ENCODE data around the gene TBC1D8. TPM values are rescaled to one million over a fixed set of nuclear protein-coding genes. Genes with fewer than 3 reads are reported as not detected.
A peak's percentile ranks its signal among the peaks of the same experiment; 100 is the strongest.

Gene TBC1D8
- total and polyA plus RNA-seq, 2 of the 13 experiments (the other 11 are each of a cell fraction or from before 2014, with no cell fraction given) = 45.1 to 95.4 TPM

- 0 out of 2 replicates have a peak, but pooled peaks have one; percentile 49 for TF ChIP-seq KDM2A (CRISPR knock-in tag; IDR thresholded peaks at IDR 0.05; ENCODE audit: borderline replicate concordance, low read depth)
- TF ChIP-seq ZNF572 (CRISPR knock-in tag; IDR thresholded peaks at IDR 0.05) = no peak
- no peak for TF ChIP-seq ZNF724P (CRISPR knock-in tag; IDR thresholded peaks at IDR 0.05; ENCODE audit: borderline replicate concordance)
- no peak for TF ChIP-seq RBM22 (optimal IDR thresholded peaks at IDR 0.05; ENCODE audit: low read length)
- no peak for TF ChIP-seq SP4 (CRISPR knock-in tag; IDR thresholded peaks at IDR 0.05)
- no peak for TF ChIP-seq ZNF276 (CRISPR knock-in tag; IDR thresholded peaks at IDR 0.05; ENCODE audit: low read depth)
- no peak for TF ChIP-seq SIX4 (CRISPR knock-in tag; IDR thresholded peaks at IDR 0.05)
- TF ChIP-seq ZNF781 (CRISPR knock-in tag; IDR thresholded peaks at IDR 0.05; ENCODE audit: borderline replicate concordance, not compliant biosample characterization) = peak; percentile 46
- no peak for TF ChIP-seq WIZ (CRISPR knock-in tag; IDR thresholded peaks at IDR 0.05)
- no peak for TF ChIP-seq ZNF775 (CRISPR knock-in tag; IDR thresholded peaks at IDR 0.05; ENCODE audit: borderline replicate concordance)
- no peak for TF ChIP-seq ZBTB40 (IDR thresholded peaks at IDR 0.05)
- no peak for TF ChIP-seq ZBTB40 (CRISPR knock-in tag; IDR thresholded peaks at IDR 0.05)
- no peak for TF ChIP-seq ZNF652 (CRISPR knock-in tag; IDR thresholded peaks at IDR 0.05; ENCODE audit: borderline replicate concordance, low read depth)
- TF ChIP-seq KDM6A (CRISPR knock-in tag; IDR thresholded peaks at IDR 0.05; ENCODE audit: low read depth) = no peak
- no peak for TF ChIP-seq ATAD3A (CRISPR knock-in tag; IDR thresholded peaks at IDR 0.05)
- 0 out of 2 replicates have a peak, but pooled peaks have one; percentile 7 for TF ChIP-seq ELF1 (CRISPR knock-in tag; IDR thresholded peaks at IDR 0.05)
- TF ChIP-seq PCBP1 (IDR thresholded peaks at IDR 0.05; ENCODE audit: borderline replicate concordance, low read depth, low read length) = no peak
- no peak for TF ChIP-seq GABPB1 (CRISPR knock-in tag; IDR thresholded peaks at IDR 0.05)
Measured at GRCh38 chr2:101003278-101003775, 147.9 kb downstream of the TBC1D8 start (continued).

Measured in HepG2 (cell line).